ENCODE results near the gene PTPRB.

PTPRB gene

DNA sequence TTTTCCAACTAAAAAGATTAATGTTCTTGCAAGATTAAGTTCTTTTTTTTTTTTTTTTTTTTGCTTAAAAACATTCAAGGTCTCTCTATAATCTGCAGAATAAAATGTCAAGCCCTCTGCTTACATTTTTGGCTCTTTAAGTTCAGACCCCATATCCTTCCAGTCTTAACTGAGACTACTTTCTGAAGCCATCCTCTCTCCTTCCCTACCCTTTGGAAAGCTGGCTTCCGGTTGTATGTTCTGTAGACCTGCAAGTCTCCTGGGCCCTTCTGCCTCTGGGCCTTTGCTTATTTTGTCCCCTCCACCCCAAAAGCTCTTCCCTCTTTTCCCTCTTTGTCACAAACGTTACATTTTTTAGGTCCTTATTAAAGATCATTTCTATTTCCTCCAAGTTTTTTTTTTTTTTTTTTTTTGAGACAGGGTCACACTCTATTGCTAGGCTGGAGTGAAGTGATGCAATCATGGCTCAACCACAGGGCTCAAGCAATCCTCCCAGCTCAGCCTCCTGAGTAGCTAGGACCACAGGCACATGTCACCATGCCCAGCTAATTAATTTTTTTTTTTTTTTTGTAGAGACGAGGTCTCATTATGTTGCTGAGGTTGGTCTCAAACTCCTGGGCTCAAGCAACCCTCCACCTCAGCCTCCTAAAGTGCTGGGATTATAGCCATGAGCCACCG is 46.5 kb downstream of the PTPRB start:
- no peak for DNase-seq

DNA sequence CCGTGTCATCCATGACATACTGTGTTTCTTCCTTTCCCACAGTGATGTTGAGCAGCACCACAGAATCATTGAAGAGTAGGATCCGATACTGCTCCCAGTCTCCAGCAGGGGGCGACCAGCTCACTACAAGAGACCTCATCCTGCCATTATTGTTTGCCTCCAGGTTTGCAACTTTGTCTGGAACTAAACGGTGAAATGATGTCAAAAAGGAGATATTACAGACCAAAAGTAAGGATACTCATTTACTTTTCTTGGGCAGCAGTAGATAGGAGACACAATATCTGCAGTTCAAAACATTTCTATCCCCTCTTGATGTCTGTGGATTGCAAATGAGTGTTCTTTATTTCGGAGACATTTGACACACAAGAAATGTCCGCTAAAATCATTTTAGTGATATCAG is 47.2 kb downstream of the PTPRB start:
- peak; percentile 75 for DNase-seq

DNA sequence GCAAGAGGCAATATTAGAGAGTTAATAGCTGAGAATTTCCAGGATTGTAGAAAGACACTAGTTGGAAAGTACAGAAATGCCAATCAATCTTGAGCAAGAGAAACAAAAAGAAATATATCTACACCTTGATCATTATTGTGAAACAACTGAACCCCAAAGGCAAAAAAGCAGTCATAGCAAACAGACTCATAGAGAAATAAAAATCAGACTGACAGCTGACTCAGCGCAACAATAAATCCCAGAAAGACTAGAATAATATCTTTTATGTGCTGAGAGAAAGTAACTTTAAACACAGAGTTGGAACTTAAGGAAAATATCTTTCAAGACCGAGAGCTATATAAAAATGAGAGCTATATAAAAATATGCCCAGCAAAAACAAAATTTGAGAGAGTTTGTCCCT is 52.9 kb downstream of the PTPRB start:
- DNase-seq: no peak

DNA sequence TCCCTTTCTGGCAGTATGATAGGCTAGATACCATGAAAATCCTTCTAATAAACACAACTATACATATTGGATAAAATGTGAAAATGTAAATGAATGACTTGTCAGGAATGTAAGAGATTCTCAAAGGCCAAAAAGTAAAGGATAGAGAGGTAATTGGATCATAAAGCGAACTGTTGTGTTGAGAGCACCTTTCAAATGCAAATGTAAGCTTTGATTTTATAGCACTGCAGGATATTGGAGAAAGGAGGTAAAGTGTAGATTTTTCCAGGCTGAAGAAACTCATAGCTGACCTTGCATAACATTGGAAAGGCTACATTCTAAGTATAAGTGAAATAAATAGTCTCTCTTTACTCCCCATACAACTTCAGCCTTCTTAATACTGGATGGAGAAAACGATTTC is 54.0 kb downstream of the PTPRB start:
- no peak for DNase-seq

- no peak for DNase-seq
Measured at GRCh38 chr12:70581208-70581607, 56.0 kb downstream of the PTPRB start.

- DNase-seq: no peak
Measured at GRCh38 chr12:70577283-70577634, 60.0 kb downstream of the PTPRB start.

DNA sequence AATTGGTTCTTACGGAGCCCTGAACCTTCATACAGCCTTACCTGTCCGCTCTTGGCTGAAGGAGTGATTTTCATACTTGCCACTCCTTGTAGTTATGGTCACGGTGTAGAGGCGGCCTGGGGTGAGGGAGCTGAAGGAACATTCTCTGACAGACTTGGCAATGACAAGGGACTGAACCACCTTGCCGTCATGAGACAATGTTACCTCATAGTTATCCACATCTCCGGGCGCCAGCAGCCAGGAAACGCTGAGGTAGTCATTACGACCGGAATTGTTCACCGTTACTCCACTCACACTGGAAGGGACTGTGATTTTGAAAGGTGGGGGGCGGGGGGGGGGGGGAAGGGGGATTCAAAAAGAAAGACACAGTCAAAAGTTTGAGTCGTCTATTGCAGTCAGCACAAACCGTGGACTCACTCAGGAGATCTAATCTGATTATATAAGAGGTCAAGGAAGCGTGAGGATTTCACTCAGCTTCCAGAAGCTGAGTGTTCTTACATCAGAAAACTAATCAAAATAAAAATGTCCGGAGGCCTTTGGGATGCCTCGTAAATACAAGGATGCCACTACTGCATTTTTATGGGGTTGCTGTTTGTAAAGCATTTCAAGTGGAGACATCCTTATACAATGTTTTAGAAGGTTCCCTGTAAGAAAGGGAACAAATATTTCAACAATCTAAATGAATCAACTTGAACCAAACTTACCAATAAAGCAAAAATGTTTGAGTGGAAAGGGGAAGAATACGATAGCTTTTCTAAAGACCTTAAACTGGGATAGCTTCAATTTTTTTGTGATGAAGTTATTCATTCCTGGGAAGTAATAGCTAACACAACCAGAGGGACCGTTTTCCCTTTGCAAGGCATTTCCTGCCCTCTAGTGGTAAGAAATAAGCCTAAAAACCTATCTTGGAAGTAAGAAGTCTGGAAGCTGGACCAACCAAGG is 60.6 kb downstream of the PTPRB start:
- peak; percentile 91 for DNase-seq

DNA sequence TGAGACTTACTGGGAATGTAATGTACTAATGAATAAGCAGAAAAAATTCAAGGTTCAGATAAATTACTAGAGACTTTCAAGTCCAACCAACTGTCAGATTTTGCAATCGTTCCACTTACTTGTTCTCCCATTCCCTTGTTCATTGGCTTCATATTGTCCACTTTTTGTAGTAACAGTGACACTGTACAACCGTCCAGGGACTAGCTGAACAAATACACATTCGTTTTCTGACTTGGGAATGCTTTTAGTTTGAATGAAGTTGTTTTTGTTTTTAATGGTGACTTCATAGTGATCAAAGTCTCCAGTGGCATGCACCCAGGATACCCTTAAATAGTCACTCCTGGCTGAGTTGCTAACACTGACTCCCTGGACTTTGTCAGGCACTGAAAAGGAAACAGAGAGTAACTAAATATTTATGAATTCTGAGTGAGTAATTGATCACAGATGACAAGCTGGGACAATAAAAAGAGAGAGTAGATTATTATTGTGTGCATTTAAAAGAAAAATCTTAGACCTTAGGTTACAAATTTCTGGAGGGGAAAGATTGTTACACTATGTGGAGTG is 65.4 kb downstream of the PTPRB start:
- peak; percentile 12 for DNase-seq

DNA sequence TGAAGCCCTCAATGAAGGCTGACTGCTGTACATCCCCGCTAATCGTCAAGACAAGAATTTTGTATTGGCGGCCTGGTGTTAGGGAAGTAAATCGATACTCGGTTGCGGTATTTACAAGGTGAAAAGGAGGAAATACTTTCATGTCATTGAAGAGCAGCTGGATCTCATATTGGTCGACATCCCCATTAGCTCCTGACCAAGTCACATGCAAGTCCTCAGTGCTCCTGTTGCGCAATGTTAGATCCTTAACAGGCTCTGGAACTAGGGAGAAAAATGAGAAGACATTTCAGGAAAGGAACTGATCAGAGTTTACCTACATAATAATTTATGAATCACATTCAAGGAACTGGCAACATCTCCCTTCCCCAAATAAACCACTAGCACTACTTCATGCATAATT is 66.2 kb downstream of the PTPRB start:
- no peak for DNase-seq

- no peak for DNase-seq
Measured at GRCh38 chr12:70561550-70561949, 75.7 kb downstream of the PTPRB start.

DNA sequence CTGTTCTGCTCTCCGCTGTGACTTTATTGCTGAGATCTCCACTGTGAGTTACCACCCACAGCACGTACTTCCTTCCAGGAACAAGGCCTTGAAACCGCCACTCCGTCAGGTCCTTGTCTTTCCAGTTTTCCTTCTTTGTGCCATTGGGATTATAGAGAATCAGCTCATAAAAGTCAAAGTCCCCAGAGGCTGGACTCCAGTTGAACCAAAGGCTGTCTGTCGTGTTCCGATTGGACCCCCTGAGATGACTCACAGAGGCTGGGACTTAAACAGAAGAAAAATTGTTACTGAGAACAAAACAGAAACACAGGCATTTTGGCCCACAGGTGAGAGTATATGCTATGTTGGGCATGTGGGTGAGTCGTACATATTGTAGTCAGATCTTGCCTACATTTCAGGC is 76.6 kb downstream of the PTPRB start:
- DNase-seq: no peak

GRCh38 chr12:70559390-70559789 is 77.8 kb downstream of the PTPRB start:
- DNase-seq: no peak

GRCh38 chr12:70557583-70558191 is 79.5 kb downstream of the PTPRB start:
- DNase-seq: no peak

GRCh38 chr12:70556179-70556869 is 80.9 kb downstream of the PTPRB start:
- no peak for DNase-seq

DNA sequence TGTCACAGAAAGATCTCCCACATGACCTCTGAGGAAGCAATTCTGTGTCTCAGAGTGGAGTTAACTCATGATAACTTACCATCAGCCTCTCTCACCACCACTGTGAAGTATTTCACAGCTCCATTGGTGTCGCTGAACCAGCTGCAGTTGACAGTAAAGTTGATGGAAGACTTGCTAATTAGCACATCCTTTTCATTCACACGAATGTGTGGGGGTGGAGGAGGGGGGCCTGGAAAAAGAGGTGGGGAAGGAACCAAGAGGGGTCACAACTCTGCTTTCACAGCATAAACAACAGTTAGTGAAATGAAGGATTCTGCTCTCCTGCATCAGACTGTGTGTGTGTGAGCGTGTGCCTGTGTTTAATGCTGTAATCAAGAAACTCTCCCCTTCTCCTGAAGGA is 82.1 kb downstream of the PTPRB start:
- no peak for DNase-seq

- peak; percentile 6 for DNase-seq
Measured at GRCh38 chr12:70553391-70553859, 83.8 kb downstream of the PTPRB start.

DNA sequence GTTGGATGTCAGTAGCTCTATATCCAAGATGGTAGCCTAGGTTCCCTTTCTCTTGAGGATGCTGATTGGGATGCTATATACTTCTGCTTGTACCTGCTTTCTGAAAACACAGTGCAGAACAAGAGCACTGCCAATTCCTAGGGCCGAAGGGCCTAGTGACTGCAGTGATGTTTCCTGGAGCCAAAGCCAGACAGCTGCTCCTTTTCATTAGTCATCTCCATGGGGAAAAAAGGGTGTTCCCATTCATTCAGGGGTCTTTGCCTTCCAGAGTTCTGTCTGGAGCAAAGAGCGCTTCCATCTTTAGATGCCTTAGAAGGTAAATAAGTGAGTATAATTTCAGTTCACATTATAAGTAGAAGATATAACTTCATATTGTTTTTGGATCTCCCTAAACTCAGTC is 85.5 kb downstream of the PTPRB start:
- no peak for DNase-seq

DNA sequence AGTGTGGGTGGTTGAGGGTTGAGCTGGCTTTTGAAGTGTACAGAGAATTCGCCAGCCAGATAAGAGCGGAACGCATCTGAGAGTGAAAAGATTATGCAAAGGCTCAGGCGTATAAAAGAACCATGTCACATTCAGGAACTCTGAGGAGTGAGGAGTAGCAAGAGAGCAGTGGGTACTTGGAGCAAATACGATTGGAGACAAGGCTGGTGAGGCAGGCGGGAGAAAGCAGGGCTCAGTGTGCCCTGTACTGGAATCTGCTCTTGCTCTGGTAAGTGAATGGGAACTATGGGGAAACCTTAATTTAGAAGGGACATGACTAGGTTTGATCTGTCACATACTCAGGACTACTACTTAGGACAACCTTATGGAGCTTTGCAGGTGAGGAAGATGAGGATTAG is 87.0 kb downstream of the PTPRB start:
- no peak for DNase-seq

DNA sequence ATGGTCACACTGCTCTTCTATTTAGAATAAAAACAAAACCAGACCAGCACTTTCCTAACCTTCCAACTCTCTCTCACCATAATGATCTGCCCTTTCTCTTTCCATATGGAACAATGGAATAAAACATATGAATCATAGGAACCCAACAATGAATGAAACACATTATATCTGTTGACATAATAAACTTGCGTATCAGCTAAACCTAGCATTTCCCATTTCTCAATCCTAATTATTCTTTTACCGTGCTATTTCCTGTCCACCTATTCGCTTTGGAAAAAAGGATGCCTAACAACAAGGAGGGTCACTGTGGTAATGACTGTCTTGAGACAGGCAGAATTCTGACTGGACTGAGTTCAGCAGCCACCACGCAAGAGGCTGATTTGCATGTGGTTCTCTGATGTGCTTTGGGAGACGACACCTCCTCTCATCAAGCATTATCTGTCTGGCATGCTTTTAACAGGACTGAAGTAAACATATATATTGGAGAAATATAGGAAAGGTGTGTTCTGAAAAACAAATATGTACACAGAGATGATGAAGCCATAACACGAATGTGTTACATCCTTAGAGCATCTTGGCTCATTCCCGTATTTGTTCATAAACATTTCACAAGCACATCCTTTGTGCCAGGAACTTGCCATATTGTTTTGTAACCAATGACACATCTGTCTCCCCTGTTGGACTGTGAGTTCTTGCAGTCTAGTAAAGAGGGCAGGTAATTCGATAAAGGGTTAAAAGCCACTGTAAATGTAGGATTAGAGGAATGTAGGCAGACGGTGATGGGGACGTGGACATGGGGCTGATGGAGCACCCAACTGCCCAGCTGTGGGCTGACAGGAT is 87.7 kb downstream of the PTPRB start:
- no peak for DNase-seq

DNA sequence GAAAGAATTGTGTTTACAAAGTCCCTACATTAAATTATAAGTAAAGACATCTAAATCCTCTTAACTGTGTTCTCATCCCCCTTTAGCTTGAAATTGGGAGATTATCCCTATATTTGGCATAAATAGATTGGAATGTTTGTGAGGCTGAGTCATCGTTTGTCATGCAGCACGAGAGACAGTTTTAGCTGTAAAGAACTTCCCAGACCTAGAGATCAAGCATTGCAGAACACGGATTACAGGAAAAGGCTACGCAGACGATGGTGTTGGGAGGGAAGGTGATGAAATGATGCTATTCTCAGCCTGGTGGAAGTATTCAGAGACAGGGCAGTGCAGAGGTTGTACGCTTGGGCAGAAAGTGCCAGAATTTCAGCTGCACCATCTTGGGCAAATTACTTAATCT is 93.8 kb downstream of the PTPRB start:
- DNase-seq: peak; percentile 11

GRCh38 chr12:70540996-70541395 is 96.2 kb downstream of the PTPRB start:
- DNase-seq: no peak

- DNase-seq: no peak
Measured at GRCh38 chr12:70536650-70537049, 100.6 kb downstream of the PTPRB start.
